Skin of body (tissue), 1 donor: ENCODE results near the gene SMIM32. TPM values are rescaled to one million over a fixed set of nuclear protein-coding genes. Genes with fewer than 3 reads are reported as not detected.

Experiments
- total RNA-seq: library from RNA; depleted of rRNA; stranded (reverse); fragments of >200 nt; gene quantifications from one replicate; pipeline ENCODE4 v1.2.3, GENCODE V29; 2014

SMIM32 gene
- total RNA-seq, 1 donor from 2014 or later = not detected

Other genes starting within 250 kb of the SMIM32 start
- gene LECT2, start 238.2 kb downstream of the SMIM32 start, total RNA-seq = not detected
- 136 TPM for gene TGFBI, start 164.2 kb downstream of the SMIM32 start, total RNA-seq
- gene SMAD5, start 60.3 kb downstream of the SMIM32 start, total RNA-seq = 68.0 TPM
- not detected for gene TRPC7, start 172.4 kb upstream of the SMIM32 start, total RNA-seq